Neutrophil (primary cell): Measurements from ENCODE around the gene THAP5.
A peak's percentile ranks its signal among the peaks of the same experiment; 100 is the strongest.

Experiments used
- H3K27ac ChIP-seq: fragments of 200-600 bp; sonication (generic); 2 replicates; pipeline ENCODE4 v1.5.1; 2016; ENCODE audit warnings: mild to moderate bottlenecking, moderate library complexity
- H3K27me3 ChIP-seq: fragments of 200-600 bp; sonication (generic); 2 replicates; pipeline ENCODE4 v1.6.0; 2016; ENCODE audit warnings: mild to moderate bottlenecking
- H3K36me3 ChIP-seq: fragments of 200-600 bp; sonication (generic); 2 replicates; pipeline ENCODE4 v1.5.1; 2017
- H3K4me1 ChIP-seq, 2 experiments: fragments of 200-600 bp in 1 of 2; sonication (generic) in 1 of 2; 1 replicate in 1 of 2; 2 replicates in 1 of 2; pipeline versions ENCODE4 v1.5.1 to v1.6.1; 2013 to 2016; ENCODE audit warnings: low read depth in 1 of 2, low read length in 1 of 2, mild to moderate bottlenecking in 1 of 2, moderate library complexity in 1 of 2; ENCODE audit not compliant: control insufficient read depth in 1 of 2, insufficient read depth in 1 of 2
- H3K4me3 ChIP-seq, 2 experiments: fragments of 200-600 bp in 1 of 2; sonication (generic) in 1 of 2; 1 replicate in 1 of 2; 2 replicates in 1 of 2; pipeline ENCODE4 v1.5.1; 2013 to 2016; ENCODE audit warnings: low read depth in 1 of 2, low read length in 1 of 2, mild to moderate bottlenecking in 1 of 2, moderate library complexity in 1 of 2
- H3K9me3 ChIP-seq: fragments of 200-600 bp; sonication (generic); 2 replicates; pipeline ENCODE4 v1.5.1; 2016
- TF ChIP-seq, protein P1 (sequence below): fragments of 200-600 bp; sonication (generic); IDR thresholded peaks from 2 replicates; pipeline ENCODE4 v1.5.1; 2016; ENCODE audit warnings: antibody characterized with exemption

The THAP5 gene

DNA sequence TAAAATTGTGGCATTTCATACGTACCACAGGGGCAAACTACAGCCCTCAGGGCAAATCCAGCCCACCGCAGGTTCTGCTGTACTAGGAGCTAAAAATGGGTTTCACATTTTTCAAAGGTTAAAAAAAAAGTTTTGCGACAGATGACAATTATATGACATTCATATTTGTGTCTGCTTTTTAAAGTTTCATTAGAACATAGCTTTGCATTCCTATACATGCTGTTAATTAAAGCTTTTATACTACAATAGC is 42.8 kb downstream of the THAP5 start:
- peak overlapping the region; percentile 97 for H3K27ac ChIP-seq
- TF ChIP-seq, protein P1, sequence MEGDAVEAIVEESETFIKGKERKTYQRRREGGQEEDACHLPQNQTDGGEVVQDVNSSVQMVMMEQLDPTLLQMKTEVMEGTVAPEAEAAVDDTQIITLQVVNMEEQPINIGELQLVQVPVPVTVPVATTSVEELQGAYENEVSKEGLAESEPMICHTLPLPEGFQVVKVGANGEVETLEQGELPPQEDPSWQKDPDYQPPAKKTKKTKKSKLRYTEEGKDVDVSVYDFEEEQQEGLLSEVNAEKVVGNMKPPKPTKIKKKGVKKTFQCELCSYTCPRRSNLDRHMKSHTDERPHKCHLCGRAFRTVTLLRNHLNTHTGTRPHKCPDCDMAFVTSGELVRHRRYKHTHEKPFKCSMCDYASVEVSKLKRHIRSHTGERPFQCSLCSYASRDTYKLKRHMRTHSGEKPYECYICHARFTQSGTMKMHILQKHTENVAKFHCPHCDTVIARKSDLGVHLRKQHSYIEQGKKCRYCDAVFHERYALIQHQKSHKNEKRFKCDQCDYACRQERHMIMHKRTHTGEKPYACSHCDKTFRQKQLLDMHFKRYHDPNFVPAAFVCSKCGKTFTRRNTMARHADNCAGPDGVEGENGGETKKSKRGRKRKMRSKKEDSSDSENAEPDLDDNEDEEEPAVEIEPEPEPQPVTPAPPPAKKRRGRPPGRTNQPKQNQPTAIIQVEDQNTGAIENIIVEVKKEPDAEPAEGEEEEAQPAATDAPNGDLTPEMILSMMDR = no peak
- no peaks in the 10 kb centered on the region for H3K9me3 ChIP-seq
- no peaks in the 10 kb centered on the region for H3K36me3 ChIP-seq
- peak overlapping the region; percentile 71 to 96 for H3K4me3 ChIP-seq
- no peaks in the 10 kb centered on the region for H3K27me3 ChIP-seq
- H3K4me1 ChIP-seq = peaks cover 15 to 19% of the 10 kb centered on the region in 2 experiments

DNA sequence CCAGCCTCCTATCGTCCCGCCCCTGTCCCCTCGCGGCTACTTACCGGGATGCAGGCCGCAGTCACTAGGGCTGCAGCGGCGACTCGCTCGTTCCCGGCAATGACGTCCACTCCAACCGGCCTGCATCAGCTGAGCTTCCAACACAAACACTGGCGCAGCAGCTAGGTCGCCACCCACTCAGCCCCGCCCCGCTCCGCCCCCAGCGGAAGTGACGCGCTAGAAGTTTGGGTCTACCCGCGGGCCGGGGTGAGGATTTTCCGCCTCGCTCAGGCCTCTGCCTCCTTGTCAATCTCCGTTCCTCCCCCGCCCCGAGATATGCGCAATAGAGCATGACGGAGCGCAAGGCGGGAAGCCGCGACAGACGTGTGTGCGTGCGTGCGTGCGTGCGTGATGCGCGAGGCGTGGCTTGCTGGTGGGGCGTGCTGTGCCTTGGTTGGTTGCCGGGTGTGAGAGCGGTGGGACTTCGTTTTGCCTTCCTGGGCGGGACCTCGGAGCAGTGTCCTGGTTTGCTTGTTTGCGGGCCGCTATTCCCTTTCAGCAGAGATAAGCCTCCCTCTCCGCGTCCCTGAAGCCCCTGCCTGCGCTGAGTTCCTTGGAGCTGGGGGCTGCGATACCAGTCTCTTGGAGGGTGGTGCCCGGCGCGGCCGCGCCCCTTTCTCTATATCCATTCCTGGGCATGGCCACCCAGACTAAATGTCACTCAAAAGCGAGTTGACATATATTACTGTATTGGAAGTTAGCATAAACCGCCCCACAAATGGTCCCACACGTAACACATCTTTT is 43.3 kb downstream of the THAP5 start, which contains the start of gene PNPLA8:
TSS of gene PNPLA8 (minus strand) at position 151 of the 783 bp plus-strand sequence. CDS start 10,644 bp downstream, outside the sequence.
- peak within 1 kb of the TSS; percentile 97 for H3K27ac ChIP-seq
- TF ChIP-seq, protein P1 = peak; percentile 74

DNA sequence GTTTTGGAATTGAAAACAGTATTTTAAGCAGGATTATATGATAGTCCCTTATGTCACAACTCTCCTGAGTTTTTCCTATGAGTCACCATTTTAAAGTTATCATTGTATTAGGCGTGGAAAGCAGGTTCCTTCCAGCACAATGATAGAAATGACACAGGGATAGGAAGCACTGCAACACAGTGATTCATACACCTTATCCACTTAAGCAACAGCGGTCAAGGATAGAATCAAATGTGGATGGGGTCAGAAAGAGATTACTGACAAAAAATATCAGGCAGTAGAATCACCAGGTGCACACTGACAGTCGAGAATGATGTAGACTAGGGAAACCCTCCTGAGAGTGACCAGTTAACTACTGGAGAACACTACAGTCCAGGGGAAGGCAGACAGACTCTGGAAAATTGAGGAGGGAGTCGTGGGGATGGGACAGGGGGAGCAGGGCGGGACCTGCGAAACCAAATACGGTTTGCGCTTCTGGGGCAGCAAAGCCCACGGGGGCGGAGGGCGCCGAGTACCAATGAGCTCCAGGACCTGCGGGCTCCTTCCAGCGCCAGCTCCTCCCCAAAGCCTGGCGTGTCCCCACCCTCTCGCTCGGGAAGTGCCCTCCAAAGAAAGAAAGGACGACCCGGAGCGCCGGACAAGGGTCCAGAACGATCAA is 44.0 kb downstream of the THAP5 start:
- Histone ChIP-seq H3K27me3 (no peaks in the 10 kb centered on the region), H3K4me3 (peak overlapping the region; percentile 71 to 96), H3K9me3 (no peaks in the 10 kb centered on the region), H3K36me3 (no peaks in the 10 kb centered on the region), H3K27ac (peak overlapping the region; percentile 97), H3K4me1 (peaks cover 15 to 19% of the 10 kb centered on the region in 2 experiments)
- TF ChIP-seq, protein P1 = no peak

More for the DNA sequence above, 43.3 kb downstream of the THAP5 start, which contains the start of gene PNPLA8:
- H3K9me3 ChIP-seq = no peaks in the 10 kb centered on the region
- H3K4me1 ChIP-seq = peaks cover 15 to 19% of the 10 kb centered on the region in 2 experiments
- peak within 1 kb of the TSS; percentile 71 to 96 for H3K4me3 ChIP-seq
- H3K36me3 ChIP-seq = no peaks in the 10 kb centered on the region
- no peaks in the 10 kb centered on the region for H3K27me3 ChIP-seq

DNA sequence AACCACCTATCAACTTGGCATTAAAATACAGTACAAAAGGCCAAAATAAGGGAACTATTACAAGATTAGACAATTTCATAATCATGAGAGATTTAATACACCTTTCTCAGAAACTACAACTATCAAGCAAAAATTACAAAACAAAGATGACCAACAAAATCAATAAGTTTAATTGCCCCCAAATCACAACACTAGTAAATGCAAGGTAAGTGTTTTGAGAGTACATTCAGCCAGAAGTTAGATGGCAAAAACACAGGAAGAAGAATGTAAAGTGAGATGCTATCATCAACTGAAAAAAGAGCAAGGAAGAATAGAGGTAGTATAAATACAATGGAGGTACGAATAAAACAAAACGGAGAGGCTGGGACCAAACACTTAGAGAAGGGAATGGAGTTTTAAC is 46.7 kb downstream of the THAP5 start:
- TF ChIP-seq, protein P1 = no peak
- no peaks in the 10 kb centered on the region for H3K9me3 ChIP-seq
- no peak overlapping the region for H3K4me3 ChIP-seq
- peaks cover 15 to 19% of the 10 kb centered on the region in 2 experiments for H3K4me1 ChIP-seq
- no peaks in the 10 kb centered on the region for H3K27me3 ChIP-seq
- peaks cover 12% of the 10 kb centered on the region for H3K36me3 ChIP-seq
- H3K27ac ChIP-seq = peak overlapping the region; percentile 4

DNA sequence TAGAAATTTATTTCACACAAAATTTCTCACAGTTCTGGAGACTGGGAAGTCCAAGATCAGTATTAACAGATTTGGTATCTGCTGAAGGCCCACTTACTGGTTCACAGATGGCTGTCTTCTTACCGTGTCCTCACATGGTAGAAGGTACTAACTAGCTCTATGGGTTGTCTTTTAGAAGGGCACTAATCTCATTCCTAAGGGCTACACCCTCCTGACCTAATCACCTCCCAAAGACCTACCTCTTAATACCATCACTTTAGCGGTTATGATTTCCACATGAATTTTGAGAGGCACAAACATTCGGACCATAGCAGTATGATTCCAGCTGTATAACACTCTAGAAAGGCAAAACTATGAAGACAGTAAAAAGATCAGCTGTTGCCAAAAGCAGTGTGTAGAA is 51.6 kb downstream of the THAP5 start:
- no peaks in the 10 kb centered on the region for H3K9me3 ChIP-seq
- TF ChIP-seq, protein P1 = no peak

More for the DNA sequence above, 51.6 kb downstream of the THAP5 start:
- Histone ChIP-seq H3K4me3 (no peak overlapping the region), H3K27me3 (no peaks in the 10 kb centered on the region), H3K27ac (no peak overlapping the region), H3K4me1 (peaks cover 12 to 13% of the 10 kb centered on the region in 2 experiments), H3K36me3 (peaks cover 35% of the 10 kb centered on the region)
